GM18517 (cell line): ENCODE results near the gene ATP6V1B1.

Source experiments
- ATAC-seq: cut with Tn5 transposase; IDR thresholded peaks from one replicate; pipeline ENCODE4 v1.9.1; 2021; ENCODE audit warnings: mild to moderate bottlenecking, moderate library complexity; ENCODE audit not compliant: unreplicated experiment

The ATP6V1B1 gene

DNA sequence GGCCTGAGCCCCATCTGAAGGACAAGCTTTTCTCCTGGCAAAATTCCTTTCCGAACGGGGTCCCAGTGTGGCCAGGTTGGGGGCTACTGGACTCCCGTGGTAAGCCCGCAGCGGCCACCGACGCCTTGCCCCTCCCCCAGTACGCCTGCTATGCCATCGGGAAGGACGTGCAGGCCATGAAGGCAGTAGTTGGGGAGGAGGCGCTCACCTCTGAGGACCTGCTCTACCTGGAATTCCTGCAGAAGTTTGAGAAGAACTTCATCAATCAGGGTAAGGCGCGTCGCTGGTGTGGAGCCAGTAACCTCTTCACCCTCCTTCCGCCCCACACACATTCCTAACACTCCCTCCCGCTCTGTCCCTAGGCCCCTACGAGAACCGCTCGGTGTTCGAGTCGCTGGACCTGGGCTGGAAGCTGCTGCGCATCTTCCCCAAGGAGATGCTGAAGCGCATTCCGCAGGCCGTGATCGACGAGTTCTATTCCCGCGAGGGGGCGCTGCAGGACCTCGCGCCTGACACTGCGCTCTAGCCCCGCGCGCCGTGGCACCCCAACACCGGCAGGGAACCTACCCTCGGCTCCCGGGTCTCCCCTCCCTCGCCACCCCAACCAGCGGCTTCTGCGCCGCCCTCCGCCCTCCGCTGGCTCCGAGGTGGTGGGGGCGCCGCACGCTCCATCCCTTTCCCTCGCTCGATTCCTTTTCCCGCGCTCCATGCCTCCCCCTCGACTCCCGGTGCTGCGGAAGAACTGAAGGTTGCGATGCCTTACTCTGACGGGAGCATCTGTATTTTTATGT, 29.1 kb downstream of the ATP6V1B1 start:
- peak; percentile 70 for ATAC-seq

- ATAC-seq = no peak
These were observed 29.8 kb downstream of the ATP6V1B1 start for GRCh38 chr2:70965506-70965905.

GRCh38 chr2:70966681-70967080, 31.0 kb downstream of the ATP6V1B1 start:
- ATAC-seq = no peak

GRCh38 chr2:70967189-70967588, 31.5 kb downstream of the ATP6V1B1 start:
- ATAC-seq = no peak

DNA sequence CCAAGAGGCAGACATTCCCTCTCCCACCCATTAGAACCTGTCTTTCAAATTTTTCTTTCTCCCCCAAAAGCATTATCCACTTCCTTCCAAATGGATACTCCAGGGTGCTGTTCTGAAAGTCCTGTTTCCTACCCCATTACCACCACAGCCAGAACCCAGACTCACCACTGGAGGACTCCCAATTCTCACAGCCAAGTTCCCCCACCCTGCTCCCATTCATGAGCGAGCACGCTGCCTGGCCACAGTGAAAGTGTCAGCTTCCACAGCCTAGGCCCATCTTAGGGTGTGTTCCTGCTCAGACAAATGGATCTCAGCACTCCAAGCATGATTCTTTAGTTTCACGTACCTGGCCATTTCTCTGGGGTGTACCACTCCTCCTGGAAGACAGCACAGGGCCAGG, 38.9 kb downstream of the ATP6V1B1 start:
- no peak for ATAC-seq

DNA sequence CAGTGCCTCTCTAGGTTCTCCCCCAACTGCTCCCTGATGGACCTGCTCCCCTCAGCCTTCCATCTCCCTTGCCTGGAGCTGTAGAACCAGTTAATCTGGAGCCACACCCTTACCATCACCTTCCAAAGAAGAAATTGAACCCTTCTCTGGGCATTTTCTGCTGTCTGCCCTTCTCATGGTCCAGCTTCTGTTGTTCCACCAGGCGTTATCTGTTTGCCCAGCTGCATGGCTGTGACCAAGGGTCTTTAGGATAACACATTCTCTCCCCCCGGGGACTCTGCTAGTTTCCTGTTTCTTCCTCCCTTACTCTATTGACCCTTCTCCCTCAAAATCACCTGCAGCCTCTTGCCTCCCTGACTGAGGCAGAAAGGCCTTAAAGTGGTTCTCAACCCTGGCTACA, 39.5 kb downstream of the ATP6V1B1 start:
- no peak for ATAC-seq

DNA sequence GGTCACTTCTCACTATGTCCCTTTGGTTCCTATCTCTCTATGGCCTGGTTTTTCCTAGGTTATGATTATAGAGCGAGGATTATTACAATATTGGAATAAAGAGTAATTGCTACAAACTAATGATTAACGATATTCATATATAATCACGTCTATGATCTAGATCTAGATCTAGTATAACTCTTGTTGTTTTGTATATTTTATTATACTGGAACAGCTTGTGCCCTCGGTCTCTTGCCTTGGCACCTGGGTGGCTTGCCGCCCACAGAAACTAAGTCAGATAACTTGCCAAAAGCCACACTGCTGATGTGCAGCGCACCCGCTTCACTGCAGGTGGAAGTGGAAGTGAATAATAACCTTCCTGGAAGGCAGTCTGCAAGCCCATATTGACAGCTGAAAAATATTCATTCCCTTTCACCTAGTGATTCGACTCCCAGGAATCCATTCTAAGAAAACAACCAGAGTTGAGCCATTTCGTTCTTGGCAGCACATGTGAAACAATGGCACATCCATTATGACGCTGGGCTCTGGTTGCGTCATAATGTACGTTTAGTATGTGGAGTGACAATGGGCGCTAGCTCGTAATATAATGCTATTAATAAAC, 42.0 kb downstream of the ATP6V1B1 start:
- ATAC-seq = no peak

DNA sequence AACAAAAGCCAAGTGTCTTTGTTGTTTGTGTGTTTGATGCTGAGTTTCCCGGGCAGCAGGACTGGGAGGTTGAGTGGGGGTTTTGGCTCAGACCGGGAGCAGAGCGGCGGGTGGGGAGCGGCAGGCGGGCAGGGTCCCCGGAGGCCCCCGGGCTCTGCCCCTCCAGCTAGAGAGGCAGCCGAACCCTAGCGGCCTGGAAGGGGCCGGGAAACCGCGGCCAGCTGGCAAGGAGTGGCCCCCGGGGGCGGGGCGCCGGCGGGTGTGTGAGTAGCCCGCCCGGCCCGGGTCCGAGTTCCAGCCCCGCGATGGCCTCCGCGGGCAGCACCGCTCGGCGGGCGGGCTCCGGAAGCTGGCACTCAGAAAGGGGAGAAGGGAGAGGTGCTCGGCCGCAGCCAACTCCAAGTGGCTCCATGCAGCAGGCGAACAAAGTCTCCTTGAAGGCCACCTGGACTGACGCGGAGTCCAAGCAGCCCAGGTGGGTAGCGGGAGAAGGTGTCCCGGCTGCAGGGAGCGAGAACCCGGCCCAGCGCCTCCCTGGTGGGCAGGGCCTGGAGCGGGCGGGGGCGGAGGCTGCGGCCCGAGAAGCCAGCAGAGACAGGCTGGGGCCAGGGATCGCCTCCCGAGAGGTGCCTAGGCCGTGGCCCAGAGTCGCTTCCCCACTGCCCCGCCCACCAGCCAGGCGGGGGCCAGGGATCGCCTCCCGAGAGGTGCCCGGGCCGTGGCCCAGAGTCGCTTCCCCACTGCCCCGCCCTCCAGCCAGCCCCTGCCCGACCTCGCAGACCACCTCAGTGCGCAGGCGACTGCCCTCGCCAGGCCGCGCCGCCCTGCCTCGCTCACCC, 42.9 kb downstream of the ATP6V1B1 start, which contains the start of gene ANKRD53:
Gene ANKRD53 (plus strand): TSS at position 290 of the 839 bp plus-strand sequence. CDS start 16 bp downstream, at position 306.
- ATAC-seq = no peak

GRCh38 chr2:70979180-70979488, 43.4 kb downstream of the ATP6V1B1 start:
- no peak for ATAC-seq

- ATAC-seq = no peak
These were observed 43.9 kb downstream of the ATP6V1B1 start for GRCh38 chr2:70979626-70980025.

DNA sequence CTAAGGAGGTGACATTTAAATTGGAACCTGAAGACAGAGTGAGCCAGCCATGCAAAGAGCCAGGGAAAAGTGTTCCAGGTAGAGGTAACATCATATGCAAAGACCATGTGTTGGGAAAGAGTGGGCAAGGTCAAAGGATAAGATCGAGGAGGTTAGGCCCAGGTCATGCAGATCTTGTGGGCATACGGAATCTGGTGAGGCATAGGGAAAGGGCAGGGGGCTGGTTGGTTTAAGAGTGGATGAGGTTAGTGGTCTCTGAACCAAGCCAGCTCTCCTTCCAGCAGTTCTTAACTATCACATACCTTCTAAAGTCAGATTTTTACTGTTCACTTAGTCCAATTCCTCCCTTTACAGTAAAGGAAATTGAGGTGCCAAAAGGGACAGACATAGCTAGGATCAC, 45.7 kb downstream of the ATP6V1B1 start:
- no peak for ATAC-seq

- ATAC-seq = no peak
These were observed 46.4 kb downstream of the ATP6V1B1 start for GRCh38 chr2:70981866-70982810.

GRCh38 chr2:70982971-70983370, 47.3 kb downstream of the ATP6V1B1 start:
- no peak for ATAC-seq

GRCh38 chr2:70983506-70984227, 48.0 kb downstream of the ATP6V1B1 start:
- no peak for ATAC-seq

GRCh38 chr2:70984228-70984575, 48.5 kb downstream of the ATP6V1B1 start:
- ATAC-seq = no peak

DNA sequence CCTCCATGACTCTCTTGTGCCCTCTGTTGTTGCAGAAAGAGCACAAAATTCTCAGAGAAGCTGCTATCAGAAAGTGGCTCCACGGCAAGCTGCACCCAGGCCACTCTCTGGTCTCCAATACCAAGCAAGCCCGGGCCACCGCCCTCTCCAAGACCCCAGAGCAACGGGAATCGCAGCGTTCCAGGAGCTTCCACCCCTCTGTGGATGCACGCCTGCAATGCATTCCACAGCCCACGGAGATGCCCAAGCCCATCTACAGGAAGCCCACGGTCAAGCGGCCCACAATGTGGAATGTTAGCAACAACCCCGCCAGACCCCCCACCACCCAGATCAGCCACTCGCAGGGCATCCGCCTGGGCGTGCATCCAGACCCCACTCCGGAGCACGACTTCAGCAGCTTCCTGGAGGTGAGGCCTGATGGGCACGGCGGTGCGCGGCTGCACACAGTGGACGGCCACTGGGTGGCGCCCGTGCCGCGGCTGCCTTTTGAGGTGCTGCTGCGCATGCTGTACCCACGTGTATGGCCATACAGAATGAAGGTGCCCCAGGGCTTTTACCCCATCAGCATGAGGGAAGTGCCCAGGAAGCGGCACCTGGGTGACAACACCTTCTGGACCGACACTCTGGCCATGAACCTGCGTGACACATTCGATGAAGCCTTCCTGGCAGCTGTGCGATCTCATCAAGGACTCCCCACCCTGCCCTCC, 49.0 kb downstream of the ATP6V1B1 start:
- ATAC-seq = peak; percentile 78

DNA sequence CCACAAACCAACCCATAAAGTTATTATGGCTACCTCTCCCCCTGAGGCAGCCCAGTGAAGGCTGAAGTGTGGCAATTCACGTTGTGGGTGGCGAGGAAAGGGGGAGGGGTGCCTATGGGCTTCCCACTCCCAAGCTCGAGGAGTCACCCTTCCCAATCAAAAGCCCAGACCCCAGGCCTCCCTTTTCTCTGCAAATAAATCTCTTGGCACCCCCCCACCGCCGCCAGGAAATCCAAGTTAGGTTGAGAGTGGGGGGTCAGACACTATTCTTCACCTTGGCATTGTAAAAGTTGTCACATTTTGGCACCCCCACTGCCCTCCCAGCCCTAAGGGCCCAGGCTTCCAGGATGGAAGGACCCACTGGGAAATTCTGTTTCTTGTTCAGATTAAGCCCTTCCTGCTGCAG, 49.6 kb downstream of the ATP6V1B1 start:
- no peak for ATAC-seq

- no peak for ATAC-seq
These were observed 50.3 kb downstream of the ATP6V1B1 start for GRCh38 chr2:70985956-70986355.

DNA sequence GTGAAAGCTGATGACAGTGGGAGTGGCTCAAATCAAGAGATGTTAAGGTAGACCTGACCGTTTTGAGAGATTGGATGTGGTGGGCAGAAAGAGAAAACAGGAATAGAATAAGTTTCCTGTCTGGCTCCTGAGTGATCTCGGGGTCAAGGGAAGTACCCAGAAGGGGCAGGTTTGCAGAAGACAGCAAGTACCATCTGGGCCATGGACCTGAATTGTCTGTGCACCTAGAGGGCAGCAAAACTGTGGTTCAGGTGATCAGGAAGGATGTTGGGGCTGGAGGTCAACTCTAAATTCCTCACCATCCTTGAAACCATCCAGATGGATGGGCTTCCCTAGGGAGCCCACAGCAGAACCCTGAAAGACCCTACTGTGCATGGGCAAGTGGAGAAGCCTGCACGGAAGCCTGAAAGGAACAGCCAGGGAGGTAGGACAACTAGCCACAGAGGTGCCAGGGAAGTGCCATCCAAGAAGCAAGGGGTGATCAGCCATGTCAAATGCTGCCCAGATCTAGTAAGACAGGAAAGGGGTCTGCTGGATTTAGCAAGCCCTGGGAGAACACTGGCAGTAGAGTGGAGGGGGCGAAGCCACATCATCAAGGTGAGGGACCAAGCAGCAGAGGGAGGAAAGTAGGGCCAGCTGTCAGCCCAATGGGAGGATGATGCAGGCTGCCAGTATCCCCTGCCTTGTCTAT, 50.9 kb downstream of the ATP6V1B1 start:
- no peak for ATAC-seq
